ENCODE data around the gene QSOX1.

- no peak for TF ChIP-seq MAZ (CRISPR knock-in tag; conservative IDR thresholded peaks at IDR 0.05 in 1 of 2, IDR thresholded peaks at IDR 0.05 in 1 of 2)
- TF ChIP-seq TAF7 (tag; IDR thresholded peaks at IDR 0.05), result no peak
- no peak for TF ChIP-seq RB1 (IDR thresholded peaks at IDR 0.05; ENCODE audit: low read depth)
- no peak for TF ChIP-seq MYBL2 (IDR thresholded peaks at IDR 0.05; ENCODE audit: low read depth)
- TF ChIP-seq MYBL2 (CRISPR knock-in tag; IDR thresholded peaks at IDR 0.05; ENCODE audit: borderline replicate concordance), result no peak
- TF ChIP-seq EZH2 (IDR thresholded peaks at IDR 0.05; ENCODE audit: borderline replicate concordance, low read depth, low read length), result no peak
- no peak for TF ChIP-seq FOS (IDR thresholded peaks at IDR 0.05; ENCODE audit: extremely low read depth, insufficient read length)
- no peak for TF ChIP-seq HOXB6 (CRISPR knock-in tag; IDR thresholded peaks at IDR 0.05; ENCODE audit: borderline replicate concordance)
- no peak for TF ChIP-seq PYGO2 (tag; IDR thresholded peaks at IDR 0.05)
- TF ChIP-seq RNF2 (IDR thresholded peaks at IDR 0.05), result no peak
Measured at GRCh38 chr1:180136968-180137356, 17.7 kb upstream of the QSOX1 start.

Data from K562 (cell line).